ENCODE data around the gene KCNH1.

- TF ChIP-seq CTCF (IDR thresholded peaks at IDR 0.05; ENCODE audit: low read depth, low read length) (no peak), EZH2phosphoT487 (IDR thresholded peaks at IDR 0.05; ENCODE audit: low read depth) (no peak)
Measured at GRCh38 chr1:210703593-210703992, 430.4 kb downstream of the KCNH1 start.

Measured in OCI-LY3 (cell line).